ENCODE results near the gene FAM168B. TPM values are rescaled to one million over a fixed set of nuclear protein-coding genes. Genes with fewer than 3 reads are reported as not detected.

Gene FAM168B
- total and polyA plus RNA-seq, 8 donors, result 63.3 to 99.6 (median 85.1) TPM

GRCh38 chr2:131064589-131065512 is 28.4 kb downstream of the FAM168B start:
- H3K27me3 ChIP-seq, result no peaks in the 10 kb centered on the region
- peaks cover 0 to 9% of the 10 kb centered on the region in 2 donors for H3K4me1 ChIP-seq
- H3K36me3 ChIP-seq, result peaks cover 0 to 81% of the 10 kb centered on the region in 2 donors
- TF ChIP-seq CTCF (IDR thresholded peaks at IDR 0.05), result no peak
- H3K4me3 ChIP-seq, result no peak overlapping the region
- ATAC-seq (no peak), DNase-seq (no peak)
- H3K27ac ChIP-seq, result no peak overlapping the region
- intact Hi-C loops (cut with DNase I), result no loop called here
- no peaks in the 10 kb centered on the region for H3K9me3 ChIP-seq

GRCh38 chr2:131063501-131064283 is 29.6 kb downstream of the FAM168B start:
- Histone ChIP-seq H3K4me3 (no peak overlapping the region), H3K27ac (no peak overlapping the region), H3K36me3 (peaks cover 0 to 70% of the 10 kb centered on the region in 2 donors), H3K27me3 (no peaks in the 10 kb centered on the region), H3K4me1 (peaks cover 0 to 9% of the 10 kb centered on the region in 2 donors), H3K9me3 (no peaks in the 10 kb centered on the region)
- DNase-seq (no peak), ATAC-seq (no peak)
- no peak for TF ChIP-seq CTCF (IDR thresholded peaks at IDR 0.05)
- intact Hi-C loops (cut with DNase I), result no loop called here

DNA sequence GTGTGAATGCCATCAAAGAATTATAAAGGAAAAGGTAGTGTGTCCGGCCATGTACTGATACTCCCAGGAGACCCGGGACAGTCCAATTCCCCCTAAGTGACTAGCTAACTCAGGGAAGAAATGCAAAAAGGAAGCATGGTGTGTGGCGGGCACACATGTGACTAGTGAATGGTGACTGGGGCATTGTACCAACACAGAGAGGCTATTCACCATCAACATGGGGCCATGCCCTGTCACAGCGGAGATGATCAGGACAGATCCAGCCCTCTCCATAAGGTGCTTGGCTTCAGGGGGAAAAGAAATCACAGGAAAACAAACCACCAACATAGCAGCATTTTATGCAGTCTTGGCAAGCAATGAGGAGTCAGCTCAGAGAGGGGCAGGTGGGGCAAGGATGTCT is 34.3 kb downstream of the FAM168B start:
- no peak overlapping the region for H3K4me3 ChIP-seq
- no peak for DNase-seq
- no peaks in the 10 kb centered on the region for H3K9me3 ChIP-seq
- intact Hi-C loops (cut with DNase I), result no loop called here
- H3K36me3 ChIP-seq, result peaks cover 3 to 75% of the 10 kb centered on the region in 2 donors
- no peak for TF ChIP-seq CTCF (IDR thresholded peaks at IDR 0.05)
- ATAC-seq, result no peak
- H3K27me3 ChIP-seq, result no peaks in the 10 kb centered on the region
- no peak overlapping the region for H3K27ac ChIP-seq
- H3K4me1 ChIP-seq, result peaks cover 0 to 5% of the 10 kb centered on the region in 2 donors

DNA sequence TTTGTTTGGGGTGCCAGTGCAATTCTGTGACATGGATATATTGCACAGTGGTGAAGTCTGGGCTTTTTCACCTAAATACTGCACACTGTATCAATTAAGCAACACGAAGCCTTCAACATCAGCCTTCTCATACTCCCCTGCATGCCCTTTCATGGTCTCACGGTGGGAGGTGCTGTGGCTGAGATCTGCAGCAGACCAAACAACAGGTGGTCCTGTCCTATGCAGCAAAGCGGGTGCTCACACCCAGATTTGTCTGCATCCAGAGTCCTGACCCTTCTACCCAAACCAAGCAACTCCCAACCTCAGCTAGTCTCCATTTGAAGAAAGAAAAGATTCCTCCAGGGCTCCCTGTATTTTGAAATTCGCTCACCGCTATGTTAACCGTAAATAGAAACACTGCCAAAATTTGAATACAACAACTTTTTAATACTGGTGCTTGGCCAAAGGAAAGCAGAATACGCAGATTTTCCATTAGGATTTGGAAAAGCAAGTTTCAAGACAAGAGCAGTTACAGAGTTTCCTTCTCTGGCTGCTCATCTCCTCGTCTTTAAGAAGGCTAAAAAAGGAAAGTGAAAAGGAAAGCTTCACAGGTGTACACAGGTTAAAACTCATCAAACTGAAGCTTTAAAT is 34.9 kb downstream of the FAM168B start:
- no peak for ATAC-seq
- TF ChIP-seq CTCF (IDR thresholded peaks at IDR 0.05), result no peak
- Histone ChIP-seq H3K27ac (no peak overlapping the region), H3K27me3 (no peaks in the 10 kb centered on the region), H3K9me3 (no peaks in the 10 kb centered on the region), H3K4me3 (no peak overlapping the region), H3K4me1 (peaks cover 0 to 5% of the 10 kb centered on the region in 2 donors), H3K36me3 (peaks cover 3 to 77% of the 10 kb centered on the region in 2 donors)
- intact Hi-C loops (cut with DNase I), result no loop called here
- DNase-seq, result no peak
